Testis (tissue), 2 donors: Measurements from ENCODE around the gene GBE1.

Experiments
- POLR2A ChIP-seq: fragments of 450-650 bp; IDR thresholded peaks from one replicate; pipeline ENCODE4 v1.6.1; 2017; ENCODE audit warnings: antibody characterized with exemption, mild to moderate bottlenecking, moderate library complexity
- TF ChIP-seq, protein P1 (sequence below), 3 experiments: fragments of 450-650 bp in 2 of 3; fragments of 200-600 bp in 1 of 3; sonication (generic) in 1 of 3; IDR thresholded peaks; one replicate each; pipeline ENCODE4 v1.5.1; 2016 to 2019; ENCODE audit warnings: antibody characterized with exemption in 3 of 3, mild to moderate bottlenecking in 2 of 3, moderate library complexity in 1 of 3

- TF ChIP-seq, protein P1, sequence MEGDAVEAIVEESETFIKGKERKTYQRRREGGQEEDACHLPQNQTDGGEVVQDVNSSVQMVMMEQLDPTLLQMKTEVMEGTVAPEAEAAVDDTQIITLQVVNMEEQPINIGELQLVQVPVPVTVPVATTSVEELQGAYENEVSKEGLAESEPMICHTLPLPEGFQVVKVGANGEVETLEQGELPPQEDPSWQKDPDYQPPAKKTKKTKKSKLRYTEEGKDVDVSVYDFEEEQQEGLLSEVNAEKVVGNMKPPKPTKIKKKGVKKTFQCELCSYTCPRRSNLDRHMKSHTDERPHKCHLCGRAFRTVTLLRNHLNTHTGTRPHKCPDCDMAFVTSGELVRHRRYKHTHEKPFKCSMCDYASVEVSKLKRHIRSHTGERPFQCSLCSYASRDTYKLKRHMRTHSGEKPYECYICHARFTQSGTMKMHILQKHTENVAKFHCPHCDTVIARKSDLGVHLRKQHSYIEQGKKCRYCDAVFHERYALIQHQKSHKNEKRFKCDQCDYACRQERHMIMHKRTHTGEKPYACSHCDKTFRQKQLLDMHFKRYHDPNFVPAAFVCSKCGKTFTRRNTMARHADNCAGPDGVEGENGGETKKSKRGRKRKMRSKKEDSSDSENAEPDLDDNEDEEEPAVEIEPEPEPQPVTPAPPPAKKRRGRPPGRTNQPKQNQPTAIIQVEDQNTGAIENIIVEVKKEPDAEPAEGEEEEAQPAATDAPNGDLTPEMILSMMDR (IDR thresholded peaks at IDR 0.05), result no peak
- no peak for TF ChIP-seq POLR2A
Measured at GRCh38 chr3:81740731-81741130, 20.7 kb downstream of the GBE1 start.
